H1 (cell line): ENCODE results near the gene MAPKAPK2. TPM values are rescaled to one million over a fixed set of nuclear protein-coding genes. Genes with fewer than 3 reads are reported as not detected.

Experiments
- CTCF ChIA-PET: fragments of 300-600 bp; sonication (Branson Sonifier 250); formaldehyde crosslinking; loops from one replicate; lab custom pipeline; 2021; ENCODE audit not compliant: partially characterized antibody; lab: Charles Lee
- POLR2A ChIA-PET: fragments of 300-600 bp; sonication (Branson Sonifier 250); formaldehyde crosslinking; loops from one replicate; lab custom pipeline; 2021; ENCODE audit warnings: inconsistent platforms; ENCODE audit not compliant: partially characterized antibody; lab: Charles Lee
- DNase-seq, 2 experiments: peaks; one replicate each; pipeline versions ENCODE4 v3.0.0 to v3.0.0-alpha.2; 2010 to 2022; ENCODE audit warnings: low spot score in 2 of 2, low read depth in 1 of 2, mixed read lengths in 1 of 2
- FAIRE-seq: peaks from 2 replicates; lab custom pipeline; 2011; peaks lifted over from hg19 to GRCh38; lab: Jason Lieb, UNC
- H2AFZ ChIP-seq: 2 replicates; pipeline ENCODE4 v1.8.1; 2012; ENCODE audit warnings: low read length, inconsistent platforms
- H2AK5ac ChIP-seq: 2 replicates; pipeline ENCODE4 v1.6.1; 2013; ENCODE audit warnings: low read depth, low read length
- H2BK120ac ChIP-seq: replicated peaks from 2 replicates; pipeline ENCODE3; 2013; ENCODE audit warnings: low read depth, low read length, inconsistent platforms
- H2BK12ac ChIP-seq: 2 replicates; pipeline ENCODE4 v1.6.1; 2013; ENCODE audit warnings: low read depth, low read length
- H2BK15ac ChIP-seq: 2 replicates; pipeline ENCODE4 v1.6.1; 2013; ENCODE audit warnings: low read length
- H2BK20ac ChIP-seq: 2 replicates; pipeline ENCODE4 v1.6.1; 2013; ENCODE audit warnings: low read length
- H2BK5ac ChIP-seq: 2 replicates; pipeline ENCODE4 v1.6.1; 2013; ENCODE audit warnings: low read depth, low read length
- H3K14ac ChIP-seq: 2 replicates; pipeline ENCODE4 v1.6.1; 2013; ENCODE audit warnings: inconsistent platforms; ENCODE audit not compliant: insufficient read length
- H3K18ac ChIP-seq: 2 replicates; pipeline ENCODE4 v1.6.1; 2013; ENCODE audit warnings: low read length; ENCODE audit errors: extremely low read depth
- H3K23ac ChIP-seq: 2 replicates; pipeline ENCODE4 v1.6.1; 2013; ENCODE audit warnings: inconsistent platforms; ENCODE audit not compliant: insufficient read length
- H3K23me2 ChIP-seq: 2 replicates; pipeline ENCODE4 v1.6.1; 2013; ENCODE audit warnings: low read depth, low read length
- H3K27ac ChIP-seq: 2 replicates; pipeline ENCODE4 v1.6.1; 2011; ENCODE audit warnings: low read depth, low read length, inconsistent platforms
- H3K27me3 ChIP-seq, 4 experiments: replicated peaks in 1 of 4; 1 replicate in 1 of 4; 2 replicates in 3 of 4; pipeline versions ENCODE4 v1.6.1 to v1.8.1; 2011 to 2013; ENCODE audit warnings: low read length in 3 of 4, mild to moderate bottlenecking in 3 of 4, inconsistent platforms in 2 of 4, mixed read lengths in 2 of 4, moderate library complexity in 1 of 4; ENCODE audit not compliant: control insufficient read depth in 3 of 4, insufficient read depth in 3 of 4; ENCODE audit errors: extremely low read depth in 1 of 4
- H3K36me3 ChIP-seq, 4 experiments: 2 replicates each; pipeline versions ENCODE4 v1.6.1 to v1.8.1; 2011 to 2013; ENCODE audit warnings: mild to moderate bottlenecking in 4 of 4, low read length in 3 of 4, moderate library complexity in 2 of 4, control low read depth in 1 of 4, inconsistent platforms in 1 of 4; ENCODE audit not compliant: insufficient read depth in 4 of 4, control insufficient read depth in 2 of 4
- H3K4ac ChIP-seq: replicated peaks from 2 replicates; pipeline ENCODE3; 2013; ENCODE audit warnings: low read length, low read depth, mixed read lengths, inconsistent platforms; ENCODE audit not compliant: insufficient read length
- H3K4me1 ChIP-seq, 4 experiments: replicated peaks in 1 of 4; 1 replicate in 1 of 4; 2 replicates in 3 of 4; pipeline versions ENCODE4 v1.6.1 to v1.8.1; 2011 to 2013; ENCODE audit warnings: low read length in 3 of 4, inconsistent platforms in 2 of 4, mixed read lengths in 1 of 4; ENCODE audit not compliant: insufficient read depth in 4 of 4, control insufficient read depth in 3 of 4
- H3K4me2 ChIP-seq, 2 experiments: 2 replicates each; pipeline versions ENCODE4 v1.6.1 to v1.8.1; 2011 to 2013; ENCODE audit warnings: low read depth in 2 of 2, low read length in 2 of 2, control low read depth in 1 of 2, inconsistent platforms in 1 of 2, mild to moderate bottlenecking in 1 of 2; ENCODE audit not compliant: insufficient read depth in 1 of 2
- H3K4me3 ChIP-seq, 4 experiments: fragments of 200-600, 300-600 bp in 1 of 4; sonication (generic), shearing (Covaris generic), sonication (Bioruptor Twin) in 1 of 4; 2 replicates each; pipeline versions ENCODE4 v1.5.1 to v1.8.1; 2011 to 2016; ENCODE audit warnings: low read length in 4 of 4, low read depth in 3 of 4, control low read depth in 2 of 4, inconsistent platforms in 2 of 4, mild to moderate bottlenecking in 2 of 4, mixed read lengths in 1 of 4, moderate library complexity in 1 of 4; ENCODE audit not compliant: insufficient read depth in 2 of 4; ENCODE audit errors: extremely low read depth in 1 of 4
- H3K56ac ChIP-seq: replicated peaks from 2 replicates; pipeline ENCODE3; 2013; ENCODE audit warnings: low read depth, mild to moderate bottlenecking, mixed read lengths, low read length, inconsistent platforms; ENCODE audit not compliant: insufficient read length
- H3K79me1 ChIP-seq: 2 replicates; pipeline ENCODE4 v1.6.1; 2013; ENCODE audit warnings: low read depth, low read length, control low read depth
- H3K79me2 ChIP-seq, 2 experiments: 2 replicates each; pipeline versions ENCODE4 v1.6.1 to v1.8.1; 2012 to 2013; ENCODE audit warnings: low read length in 2 of 2, mild to moderate bottlenecking in 2 of 2, inconsistent platforms in 1 of 2; ENCODE audit not compliant: insufficient read depth in 2 of 2, control insufficient read depth in 1 of 2
- H3K9ac ChIP-seq, 4 experiments: replicated peaks in 1 of 4; 1 replicate in 1 of 4; 2 replicates in 3 of 4; pipeline versions ENCODE4 v1.6.1 to v1.8.1; 2011 to 2013; ENCODE audit warnings: low read depth in 3 of 4, low read length in 3 of 4, control low read depth in 2 of 4, mild to moderate bottlenecking in 2 of 4, moderate library complexity in 2 of 4, inconsistent platforms in 1 of 4; ENCODE audit errors: extremely low read depth in 1 of 4
- H3K9me3 ChIP-seq, 2 experiments: 2 replicates each; pipeline versions ENCODE4 v1.6.1 to v1.8.1; 2012 to 2013; ENCODE audit warnings: mild to moderate bottlenecking in 2 of 2, moderate library complexity in 2 of 2, control low read depth in 1 of 2, inconsistent platforms in 1 of 2, low read depth in 1 of 2, low read length in 1 of 2, mixed read lengths in 1 of 2; ENCODE audit not compliant: insufficient read depth in 2 of 2
- H4K20me1 ChIP-seq, 2 experiments: replicated peaks in 1 of 2; 2 replicates each; pipeline versions ENCODE3 to v1.8.1; 2011 to 2013; ENCODE audit warnings: inconsistent platforms in 2 of 2, low read length in 2 of 2, mild to moderate bottlenecking in 1 of 2; ENCODE audit not compliant: insufficient read depth in 2 of 2, control insufficient read depth in 1 of 2
- H4K5ac ChIP-seq: 2 replicates; pipeline ENCODE4 v1.6.1; 2013; ENCODE audit warnings: low read length, low read depth, mixed read lengths, inconsistent platforms; ENCODE audit not compliant: insufficient read length
- H4K8ac ChIP-seq: 2 replicates; pipeline ENCODE4 v1.8.0; 2013; ENCODE audit warnings: mild to moderate bottlenecking, moderate library complexity, low read length, inconsistent platforms; ENCODE audit not compliant: insufficient read depth; ENCODE audit errors: extremely low read depth
- H4K91ac ChIP-seq: replicated peaks from 2 replicates; pipeline ENCODE3; 2013; ENCODE audit warnings: low read length, mixed read lengths, inconsistent platforms; ENCODE audit not compliant: insufficient read length
- BACH1 ChIP-seq: IDR thresholded peaks from 2 replicates; pipeline ENCODE4 v1.6.1; 2012; ENCODE audit warnings: low read length, improper control_type of control experiment
- BCL11A ChIP-seq, 2 experiments: IDR thresholded peaks; one replicate each; pipeline ENCODE4 v1.6.1; 2011; ENCODE audit warnings: low read depth in 2 of 2, low read length in 2 of 2, mild to moderate bottlenecking in 2 of 2
- BRCA1 ChIP-seq: IDR thresholded peaks from 2 replicates; pipeline ENCODE4 v1.6.1; 2012; ENCODE audit warnings: low read depth, low read length, improper control_type of control experiment
- CEBPB ChIP-seq: IDR thresholded peaks from 2 replicates; pipeline ENCODE4 v1.6.1; 2012; ENCODE audit warnings: low read depth, low read length
- EZH2 ChIP-seq: fragments of 200-600 bp; sonication (generic); IDR thresholded peaks from 2 replicates; pipeline ENCODE4 v1.7.1; 2012; ENCODE audit warnings: low read depth, mild to moderate bottlenecking, moderate library complexity, low read length, inconsistent platforms; ENCODE audit not compliant: severe bottlenecking
- HDAC6 ChIP-seq: IDR thresholded peaks from one replicate; pipeline ENCODE4 v1.7.1; 2012; ENCODE audit warnings: low read depth, mild to moderate bottlenecking, inconsistent platforms, low read length, moderate library complexity
- NANOG ChIP-seq: IDR thresholded peaks from 2 replicates; pipeline ENCODE4 v1.6.1; 2011; ENCODE audit warnings: low read length, low read depth, mild to moderate bottlenecking, inconsistent platforms; ENCODE audit not compliant: insufficient read depth, poor library complexity, severe bottlenecking
- PHF8 ChIP-seq: fragments of 200-600 bp; sonication (generic); conservative IDR thresholded peaks from 2 replicates; pipeline ENCODE4 v1.7.1; 2012; ENCODE audit warnings: low read depth, mild to moderate bottlenecking, inconsistent platforms, low read length, moderate library complexity
- POLR2A ChIP-seq, 2 experiments: IDR thresholded peaks; 1 replicate in 1 of 2; 2 replicates in 1 of 2; pipeline ENCODE4 v1.6.1; 2011; ENCODE audit warnings: low read depth in 2 of 2, low read length in 2 of 2, mild to moderate bottlenecking in 2 of 2; ENCODE audit errors: control extremely low read depth in 1 of 2
- SP2 ChIP-seq: IDR thresholded peaks from 2 replicates; pipeline ENCODE4 v1.6.1; 2012; ENCODE audit warnings: mild to moderate bottlenecking, low read length, inconsistent platforms
- SRF ChIP-seq: IDR thresholded peaks from 2 replicates; pipeline ENCODE4 v1.6.1; 2011; ENCODE audit warnings: mild to moderate bottlenecking, low read depth, low read length, moderate library complexity
- WGBS, 2 experiments: shearing (Covaris generic) in 1 of 2; methylation state at CpG; one replicate each; pipeline versions ENCODE4 v1.1.6 to v1.1.7; 2013 to 2015; ENCODE audit warnings: low lambda C conversion rate in 2 of 2, mixed read lengths in 2 of 2, inconsistent platforms in 1 of 2, low coverage in 1 of 2, missing lambda C conversion rate in 1 of 2; ENCODE audit not compliant: insufficient replicate concordance in 2 of 2, insufficient coverage in 1 of 2, insufficient read length in 1 of 2; ENCODE audit errors: extremely low coverage in 1 of 2, missing lambda C conversion rate in 1 of 2; 5-methylcytosine and 5-hydroxymethylcytosine counted together
- polyA plus RNA-seq, 7 experiments: library from polyadenylated mRNA; depleted of rRNA in 3 of 7; stranded (reverse) in 5 of 7; unstranded in 2 of 7; fragments of >200 nt in 5 of 7; fragments of 200-250 nt in 2 of 7; gene quantifications; 1 replicate in 5 of 7; 2 replicates in 1 of 7; 4 replicates in 1 of 7; pipeline versions ENCODE4 v1.2.1 to v1.2.3, GENCODE V29; 2011 to 2013; ENCODE audit warnings: missing spikeins in 2 of 7, mixed read lengths in 2 of 7
- total RNA-seq: library from RNA; stranded (reverse); fragmentation: NEBNext Ultra II Directional; extraction: Animal tissue kit (Norgen Biotek cat#: 25700); gene quantifications from 2 replicates; pipeline ENCODE4 v1.2.1, GENCODE V29; 2021
- TF ChIP-seq, protein P1 (sequence below), 3 experiments: IDR thresholded peaks; 1 replicate in 2 of 3; 2 replicates in 1 of 3; pipeline versions ENCODE4 v1.5.1 to v1.6.1; 2011; ENCODE audit warnings: low read length in 3 of 3, mild to moderate bottlenecking in 3 of 3, inconsistent platforms in 2 of 3, low read depth in 1 of 3, moderate library complexity in 1 of 3; ENCODE audit not compliant: insufficient read depth in 1 of 3; ENCODE audit errors: control extremely low read depth in 1 of 3

The MAPKAPK2 gene
- total and polyA plus RNA-seq, 2 of the 8 experiments (the other 6 are each of a cell fraction or from before 2014, with no cell fraction given), result 27.5 to 44.9 TPM

DNA sequence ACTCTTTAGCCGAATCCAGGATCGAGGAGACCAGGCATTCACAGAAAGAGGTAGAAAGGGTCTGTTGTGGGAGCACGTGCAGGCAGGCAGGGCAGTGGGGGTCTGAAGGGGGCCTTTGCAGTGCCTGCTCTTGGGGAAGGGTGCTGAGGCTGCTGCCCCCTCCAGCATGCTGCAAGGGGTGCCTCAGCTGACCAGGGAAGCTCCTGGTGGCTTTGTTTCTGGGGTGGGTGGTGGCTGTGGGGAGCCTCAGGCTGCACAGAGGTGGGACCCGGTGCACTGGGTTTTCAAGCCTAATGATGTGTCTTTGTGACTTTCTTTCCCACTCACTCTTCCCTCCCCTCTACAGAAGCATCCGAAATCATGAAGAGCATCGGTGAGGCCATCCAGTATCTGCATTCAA is 44.3 kb downstream of the MAPKAPK2 start:
- H4K5ac ChIP-seq, result no peak overlapping the region
- H3K4me1 ChIP-seq, result peaks cover under 1 to 3% (median 1%) of the 10 kb centered on the region in 4 experiments; a peak in 6 of 7 replicates
- peaks cover 3% of the 10 kb centered on the region; the same call in 1 of the 2 replicates for H3K79me1 ChIP-seq
- H3K4me2 ChIP-seq, result no peak overlapping the region
- no peak overlapping the region for H4K8ac ChIP-seq
- no peak overlapping the region for H3K27ac ChIP-seq
- ChIA-PET CTCF (interaction anchor here (0.9 to 5.7 kb wide), 6 partner anchors 10 to 207 kb away, joined by 3 to 29 read pairs (median 4); no protein-coding TSS in a partner anchor), POLR2A (no interaction called here)
- H3K9me3 ChIP-seq, result no peaks in the 10 kb centered on the region
- no peaks in the 10 kb centered on the region for H3K23me2 ChIP-seq
- H2AK5ac ChIP-seq, result no peak overlapping the region
- no peak overlapping the region for H3K23ac ChIP-seq
- WGBS, 2 experiments, result 83% methylated on average over 6 of the region's 6 CpGs; no CpG with 5 or more reads in 1 of the 2 experiments
- no peak for DNase-seq
- no peak for FAIRE-seq
- H2BK5ac ChIP-seq, result no peak overlapping the region
- no peak overlapping the region for H4K91ac ChIP-seq
- no peak overlapping the region for H3K9ac ChIP-seq
- H3K56ac ChIP-seq, result no peak overlapping the region
- H3K4me3 ChIP-seq, result no peak overlapping the region
- no peak overlapping the region for H2BK12ac ChIP-seq
- H3K79me2 ChIP-seq, result peaks cover 0 to 12% of the 10 kb centered on the region in 2 experiments; a peak in 1 of 4 replicates
- H3K14ac ChIP-seq, result no peak overlapping the region
- H2BK20ac ChIP-seq, result no peak overlapping the region
- H3K36me3 ChIP-seq, result peaks cover 3 to 17% (median 4%) of the 10 kb centered on the region in 4 experiments; a peak in 4 of 8 replicates
- no peak overlapping the region for H3K4ac ChIP-seq
- no peak overlapping the region for H3K18ac ChIP-seq
- no peak overlapping the region for H2BK120ac ChIP-seq
- H3K27me3 ChIP-seq, result no peaks in the 10 kb centered on the region
- no peak overlapping the region for H2AFZ ChIP-seq
- H2BK15ac ChIP-seq, result no peak overlapping the region
- H4K20me1 ChIP-seq, result peaks cover 12 to 20% of the 10 kb centered on the region in 2 experiments
- TF ChIP-seq POLR2A (IDR thresholded peaks at IDR 0.05; ENCODE audit: control extremely low read depth in 1 of 2, low read depth in 2 of 2, low read length in 2 of 2), result no peak
- TF ChIP-seq HDAC6, result no peak
- TF ChIP-seq SRF, result no peak
- no peak for TF ChIP-seq CEBPB
- TF ChIP-seq BCL11A (IDR thresholded peaks at IDR 0.05; ENCODE audit: low read depth in 2 of 2, low read length in 2 of 2), result no peak
- no peak for TF ChIP-seq EZH2
- no peak for TF ChIP-seq BACH1
- TF ChIP-seq, protein P1, sequence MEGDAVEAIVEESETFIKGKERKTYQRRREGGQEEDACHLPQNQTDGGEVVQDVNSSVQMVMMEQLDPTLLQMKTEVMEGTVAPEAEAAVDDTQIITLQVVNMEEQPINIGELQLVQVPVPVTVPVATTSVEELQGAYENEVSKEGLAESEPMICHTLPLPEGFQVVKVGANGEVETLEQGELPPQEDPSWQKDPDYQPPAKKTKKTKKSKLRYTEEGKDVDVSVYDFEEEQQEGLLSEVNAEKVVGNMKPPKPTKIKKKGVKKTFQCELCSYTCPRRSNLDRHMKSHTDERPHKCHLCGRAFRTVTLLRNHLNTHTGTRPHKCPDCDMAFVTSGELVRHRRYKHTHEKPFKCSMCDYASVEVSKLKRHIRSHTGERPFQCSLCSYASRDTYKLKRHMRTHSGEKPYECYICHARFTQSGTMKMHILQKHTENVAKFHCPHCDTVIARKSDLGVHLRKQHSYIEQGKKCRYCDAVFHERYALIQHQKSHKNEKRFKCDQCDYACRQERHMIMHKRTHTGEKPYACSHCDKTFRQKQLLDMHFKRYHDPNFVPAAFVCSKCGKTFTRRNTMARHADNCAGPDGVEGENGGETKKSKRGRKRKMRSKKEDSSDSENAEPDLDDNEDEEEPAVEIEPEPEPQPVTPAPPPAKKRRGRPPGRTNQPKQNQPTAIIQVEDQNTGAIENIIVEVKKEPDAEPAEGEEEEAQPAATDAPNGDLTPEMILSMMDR (IDR thresholded peaks at IDR 0.05; ENCODE audit: control extremely low read depth in 1 of 3, insufficient read depth in 1 of 3, low read depth in 1 of 3, low read length in 3 of 3), result no peak
- no peak for TF ChIP-seq SP2
- no peak for TF ChIP-seq PHF8
- TF ChIP-seq BRCA1, result no peak
- no peak for TF ChIP-seq NANOG
